Measurements from ENCODE around the gene KISS1. TPM values are rescaled to one million over a fixed set of nuclear protein-coding genes. Genes with fewer than 3 reads are reported as not detected.

The KISS1 gene
- total and polyA plus RNA-seq, 5 donors from 2014 or later, result 0.59 TPM; not detected in 4

DNA sequence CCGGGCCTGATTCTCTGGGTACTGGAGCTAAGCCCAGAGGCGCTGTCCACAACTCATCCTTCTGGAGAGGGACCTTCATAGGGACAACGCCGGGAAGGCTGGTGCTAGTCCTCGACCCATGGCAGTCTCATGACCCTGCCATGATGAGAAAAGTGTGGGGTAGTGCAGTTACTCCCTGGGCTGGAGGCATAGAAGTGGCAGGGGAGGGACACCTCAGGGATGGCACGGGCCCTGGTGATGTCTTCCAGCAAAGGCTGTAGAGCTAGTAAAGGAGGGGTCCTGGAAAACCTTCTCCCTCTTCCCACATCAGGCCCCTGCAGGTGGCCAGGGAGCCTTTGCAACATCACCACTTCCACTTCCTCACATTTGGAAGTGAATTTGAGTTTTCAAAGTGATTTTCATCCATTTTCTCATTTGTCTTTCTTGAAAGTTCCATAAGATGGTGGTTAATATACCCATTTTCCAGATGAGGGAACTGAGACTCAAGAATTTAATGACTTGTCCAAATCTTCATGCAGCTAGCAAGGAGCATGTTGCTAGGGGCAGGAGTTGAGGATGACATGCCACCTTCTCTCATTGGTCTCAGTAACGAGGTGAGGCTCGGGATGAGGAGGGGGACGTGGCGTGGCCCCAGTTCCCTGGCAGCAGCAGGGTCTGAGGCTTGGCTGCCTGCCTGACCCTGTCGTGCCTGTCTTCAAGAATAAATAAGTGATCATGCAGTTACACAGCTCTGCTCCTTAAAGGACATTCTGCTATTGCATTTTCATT, 20.8 kb upstream of the KISS1 start:
- Histone ChIP-seq H3K27me3 (ENCODE audit: control insufficient read depth, insufficient read depth, low read length) (no peaks in the 10 kb centered on the region), H3K4me1 (ENCODE audit: control insufficient read depth, insufficient read depth, low read length, poor library complexity, severe bottlenecking) (no peaks in the 10 kb centered on the region), H3K9me3 (ENCODE audit: control insufficient read depth in 2 of 2, low read length in 2 of 2) (no peaks in the 10 kb centered on the region), H3K27ac (ENCODE audit: insufficient read depth, low read length, poor library complexity, severe bottlenecking) (no peak overlapping the region), H3K36me3 (ENCODE audit: control insufficient read depth, insufficient read depth, low read length) (no peaks in the 10 kb centered on the region), H3K4me3 (ENCODE audit: low read depth, low read length) (no peak overlapping the region)
- H3K9me3 Mint-ChIP-seq, result peaks cover 0 to 3% (median 0%) of the 10 kb centered on the region in 7 donors
- DNase-seq (no peak), ATAC-seq (ENCODE audit: low read depth in 2 of 2) (no peak)
- H3K4me1 Mint-ChIP-seq, result peaks cover 0 to 8% (median 5%) of the 10 kb centered on the region in 4 donors
- H3K27me3 Mint-ChIP-seq, result peaks cover 20% of the 10 kb centered on the region
- no peak overlapping the region for H3K4me3 Mint-ChIP-seq
- H3K27ac Mint-ChIP-seq, result no peak overlapping the region
- peaks cover 4% of the 10 kb centered on the region for H3K36me3 Mint-ChIP-seq

DNA sequence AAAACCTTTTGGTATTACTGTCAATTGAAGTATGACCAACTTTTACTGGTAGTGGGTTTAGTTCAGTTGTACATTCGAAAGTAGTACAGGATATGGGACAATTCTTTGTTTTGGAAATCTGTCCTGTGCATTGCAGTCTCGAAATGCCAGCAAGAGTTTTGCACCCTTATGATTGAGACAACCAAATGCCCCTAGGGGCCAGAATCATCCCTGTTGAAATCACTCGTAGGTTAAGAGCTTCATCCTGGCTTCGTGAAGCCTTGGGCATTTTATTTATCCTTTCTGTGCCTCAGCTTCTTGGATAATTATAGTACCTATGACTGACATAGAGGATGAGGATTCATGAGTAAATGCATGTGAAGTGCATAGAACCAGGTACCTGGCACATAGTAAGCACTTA, 19.9 kb upstream of the KISS1 start:
- Mint-ChIP-seq H3K4me1 (peaks cover 0 to 8% (median 5%) of the 10 kb centered on the region in 4 donors), H3K9me3 (peaks cover 0 to 3% (median 0%) of the 10 kb centered on the region in 7 donors), H3K27ac (no peak overlapping the region), H3K27me3 (peaks cover 20% of the 10 kb centered on the region), H3K4me3 (no peak overlapping the region), H3K36me3 (peaks cover 4% of the 10 kb centered on the region)
- peaks cover 4% of the 10 kb centered on the region for H3K27me3 ChIP-seq (ENCODE audit: control insufficient read depth, insufficient read depth, low read length)
- no peak overlapping the region for H3K4me3 ChIP-seq (ENCODE audit: low read depth, low read length)
- no peak for ATAC-seq (ENCODE audit: low read depth in 2 of 2)
- H3K9me3 ChIP-seq (ENCODE audit: control insufficient read depth in 2 of 2, low read length in 2 of 2), result no peaks in the 10 kb centered on the region
- no peak for DNase-seq
- no peaks in the 10 kb centered on the region for H3K4me1 ChIP-seq (ENCODE audit: control insufficient read depth, insufficient read depth, low read length, poor library complexity, severe bottlenecking)
- H3K36me3 ChIP-seq (ENCODE audit: control insufficient read depth, insufficient read depth, low read length), result no peaks in the 10 kb centered on the region
- no peak overlapping the region for H3K27ac ChIP-seq (ENCODE audit: insufficient read depth, low read length, poor library complexity, severe bottlenecking)

DNA sequence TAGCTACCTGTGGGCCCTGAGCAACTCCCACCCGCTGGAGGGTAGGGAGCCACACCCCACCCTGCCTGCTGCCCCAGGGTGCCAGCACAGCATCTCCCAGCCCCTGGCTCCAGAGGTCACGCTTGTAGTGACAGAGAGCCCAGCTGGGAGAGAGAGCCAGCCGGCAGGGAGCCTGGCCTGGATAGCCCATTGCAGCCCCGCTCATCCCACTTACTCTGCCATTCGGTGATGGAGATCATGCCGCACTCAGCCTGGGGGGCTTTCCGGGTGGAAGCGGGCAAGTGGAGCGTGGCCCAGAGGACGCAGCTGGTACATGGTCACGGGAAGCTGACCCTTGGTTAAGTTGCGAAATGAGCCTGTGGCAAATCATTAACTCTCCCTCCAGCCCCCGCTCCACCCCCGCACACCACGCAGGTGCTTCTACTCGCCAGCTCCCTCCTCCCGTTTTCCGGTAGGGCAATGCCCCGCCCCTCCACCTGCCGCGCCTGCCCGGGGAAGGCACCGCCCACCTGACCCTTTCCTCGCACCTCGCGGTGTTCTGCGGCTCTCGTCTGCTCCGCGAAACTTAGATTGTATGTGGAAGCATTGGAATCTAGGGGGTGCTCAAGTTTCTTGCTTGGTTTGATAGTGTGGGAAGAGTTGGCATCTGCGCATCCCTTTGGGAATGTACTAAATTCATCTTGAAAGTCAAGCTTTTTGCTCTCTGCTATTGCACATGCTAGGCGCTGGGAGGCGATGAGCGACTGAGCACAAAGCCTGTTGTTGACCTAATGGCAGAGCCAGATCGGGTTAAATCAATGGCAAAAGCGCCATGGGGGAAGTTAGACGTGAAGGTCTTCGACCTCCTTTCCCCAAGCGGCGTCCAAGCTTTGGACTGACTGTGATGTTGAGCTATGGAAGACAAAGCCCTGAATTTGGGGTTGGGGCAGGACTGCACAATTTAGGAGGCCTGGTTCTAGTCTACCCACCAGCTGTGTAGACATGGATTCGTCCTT, 17.7 kb upstream of the KISS1 start, which contains the start of gene GOLT1A:
TSS of gene GOLT1A (minus strand) at position 321 of the 995 bp plus-strand sequence. CDS start at position 239, 82 bp downstream.
- peak in 1 of 2 donors; percentile 40 for ATAC-seq (ENCODE audit: low read depth in 2 of 2)
- H3K36me3 Mint-ChIP-seq, result peaks cover 4% of the 10 kb centered on the region
- no peak within 1 kb of the TSS for H3K4me3 ChIP-seq (ENCODE audit: low read depth, low read length)

DNA sequence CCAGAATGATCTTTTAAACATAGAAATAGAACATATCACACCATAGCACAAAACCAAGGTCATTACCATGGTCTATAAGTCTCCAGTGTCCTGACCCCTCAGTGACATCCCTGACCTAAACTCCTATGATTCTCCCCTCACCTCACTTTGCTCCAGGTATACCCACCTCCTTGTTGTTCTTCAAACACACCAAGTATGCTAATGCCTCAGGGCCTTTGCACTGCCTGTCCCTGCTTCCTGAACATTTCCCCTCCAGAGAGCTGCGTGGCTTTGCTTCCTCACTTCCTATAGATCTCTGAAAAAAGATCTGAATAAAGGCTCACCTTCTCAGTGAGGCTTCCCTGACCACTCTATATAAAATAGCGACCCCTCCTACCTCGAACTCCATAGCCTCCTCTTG, 16.4 kb upstream of the KISS1 start:
- H3K36me3 ChIP-seq (ENCODE audit: control insufficient read depth, insufficient read depth, low read length), result no peaks in the 10 kb centered on the region
- peaks cover 4% of the 10 kb centered on the region for H3K36me3 Mint-ChIP-seq
- H3K9me3 ChIP-seq (ENCODE audit: control insufficient read depth in 2 of 2, low read length in 2 of 2), result no peaks in the 10 kb centered on the region
- H3K4me1 Mint-ChIP-seq, result peaks cover 0 to 8% (median 5%) of the 10 kb centered on the region in 4 donors
- H3K9me3 Mint-ChIP-seq, result peaks cover 0 to 3% (median 0%) of the 10 kb centered on the region in 7 donors
- H3K27ac ChIP-seq (ENCODE audit: insufficient read depth, low read length, poor library complexity, severe bottlenecking), result no peak overlapping the region
- H3K27ac Mint-ChIP-seq, result no peak overlapping the region
- H3K4me3 ChIP-seq (ENCODE audit: low read depth, low read length), result no peak overlapping the region
- ATAC-seq (ENCODE audit: low read depth in 2 of 2) (no peak), DNase-seq (no peak)
- peaks cover 34% of the 10 kb centered on the region for H3K27me3 Mint-ChIP-seq
- peaks cover 9% of the 10 kb centered on the region for H3K27me3 ChIP-seq (ENCODE audit: control insufficient read depth, insufficient read depth, low read length)
- H3K4me3 Mint-ChIP-seq, result no peak overlapping the region
- H3K4me1 ChIP-seq (ENCODE audit: control insufficient read depth, insufficient read depth, low read length, poor library complexity, severe bottlenecking), result no peaks in the 10 kb centered on the region

More for the DNA sequence above, 17.7 kb upstream of the KISS1 start, which contains the start of gene GOLT1A:
- Mint-ChIP-seq H3K27ac (peak within 1 kb of the TSS in 1 of 3 donors; percentile 52), H3K4me1 (peaks cover 0 to 8% (median 5%) of the 10 kb centered on the region in 4 donors), H3K4me3 (peak within 1 kb of the TSS in 3 of 4 donors; percentile 42 to 65 (median 65)), H3K9me3 (peaks cover 0 to 3% (median 0%) of the 10 kb centered on the region in 7 donors), H3K27me3 (peaks cover 33% of the 10 kb centered on the region)
- Histone ChIP-seq H3K4me1 (ENCODE audit: control insufficient read depth, insufficient read depth, low read length, poor library complexity, severe bottlenecking) (no peaks in the 10 kb centered on the region), H3K9me3 (ENCODE audit: control insufficient read depth in 2 of 2, low read length in 2 of 2) (no peaks in the 10 kb centered on the region), H3K27ac (ENCODE audit: insufficient read depth, low read length, poor library complexity, severe bottlenecking) (no peak within 1 kb of the TSS), H3K36me3 (ENCODE audit: control insufficient read depth, insufficient read depth, low read length) (no peaks in the 10 kb centered on the region), H3K27me3 (ENCODE audit: control insufficient read depth, insufficient read depth, low read length) (peaks cover 6% of the 10 kb centered on the region)
- peak in 2 of 3 donors; percentile 10 to 42 for DNase-seq

DNA sequence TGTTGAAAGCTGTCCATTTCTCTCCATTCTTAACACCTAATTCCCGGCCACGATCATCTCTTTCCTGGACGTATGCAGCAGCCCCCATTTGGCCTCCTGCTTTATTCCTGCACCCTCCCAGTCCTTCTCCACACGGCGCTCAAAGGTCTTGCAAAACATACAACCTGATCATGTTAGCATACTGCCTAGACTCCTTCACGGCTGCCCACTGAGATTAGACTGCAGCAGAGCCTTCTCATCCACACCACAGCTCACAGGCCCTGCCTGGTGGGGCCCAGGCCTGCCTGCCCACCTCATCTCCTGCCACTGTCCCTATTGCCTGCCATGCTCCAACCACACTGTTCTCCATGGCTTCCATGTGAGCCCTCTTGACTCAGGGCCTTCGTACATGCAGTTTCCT, 14.8 kb upstream of the KISS1 start:
- DNase-seq (no peak), ATAC-seq (ENCODE audit: low read depth in 2 of 2) (no peak)
- H3K4me3 Mint-ChIP-seq, result no peak overlapping the region
- H3K9me3 Mint-ChIP-seq, result peaks cover 0 to 3% (median 0%) of the 10 kb centered on the region in 7 donors
- H3K27me3 Mint-ChIP-seq, result peaks cover 45% of the 10 kb centered on the region
- Histone ChIP-seq H3K36me3 (ENCODE audit: control insufficient read depth, insufficient read depth, low read length) (no peaks in the 10 kb centered on the region), H3K27ac (ENCODE audit: insufficient read depth, low read length, poor library complexity, severe bottlenecking) (no peak overlapping the region), H3K4me3 (ENCODE audit: low read depth, low read length) (no peak overlapping the region), H3K4me1 (ENCODE audit: control insufficient read depth, insufficient read depth, low read length, poor library complexity, severe bottlenecking) (no peaks in the 10 kb centered on the region), H3K9me3 (ENCODE audit: control insufficient read depth in 2 of 2, low read length in 2 of 2) (no peaks in the 10 kb centered on the region), H3K27me3 (ENCODE audit: control insufficient read depth, insufficient read depth, low read length) (peaks cover 22% of the 10 kb centered on the region)
- no peak overlapping the region for H3K27ac Mint-ChIP-seq
- H3K4me1 Mint-ChIP-seq, result peaks cover 0 to 11% (median 6%) of the 10 kb centered on the region in 4 donors
- H3K36me3 Mint-ChIP-seq, result peaks cover 4% of the 10 kb centered on the region

DNA sequence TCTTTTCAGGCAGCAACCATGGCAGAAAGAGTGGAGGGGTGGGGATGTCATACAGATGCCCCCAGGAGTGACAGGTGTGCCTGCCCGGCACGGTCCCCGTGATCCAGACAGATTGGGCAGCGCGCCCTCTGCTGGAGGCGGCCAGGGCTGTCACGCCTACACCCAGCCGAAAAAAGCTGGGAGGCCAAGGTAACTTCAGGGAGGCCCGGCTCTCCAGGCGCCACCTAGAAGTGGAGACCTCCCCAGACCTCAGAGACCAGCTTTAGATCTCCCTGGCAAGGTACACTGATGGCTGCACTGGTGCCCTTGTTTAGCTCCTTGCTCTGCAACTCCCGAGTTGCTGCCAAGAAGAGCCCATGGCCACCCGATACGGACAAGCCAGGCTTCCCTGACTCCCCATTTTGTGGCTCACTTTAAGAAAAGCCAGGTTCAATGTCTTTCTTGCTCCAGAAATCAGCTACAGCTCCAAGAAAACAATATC, 10.9 kb upstream of the KISS1 start:
- no peak overlapping the region for H3K4me3 ChIP-seq (ENCODE audit: low read depth, low read length)
- peaks cover 24% of the 10 kb centered on the region for H3K27me3 ChIP-seq (ENCODE audit: control insufficient read depth, insufficient read depth, low read length)
- DNase-seq, result peak; percentile 27 to 50 (median 45)
- peaks cover 53% of the 10 kb centered on the region for H3K27me3 Mint-ChIP-seq
- no peak overlapping the region for H3K27ac ChIP-seq (ENCODE audit: insufficient read depth, low read length, poor library complexity, severe bottlenecking)
- no peaks in the 10 kb centered on the region for H3K36me3 Mint-ChIP-seq
- H3K9me3 Mint-ChIP-seq, result no peaks in the 10 kb centered on the region
- H3K4me3 Mint-ChIP-seq, result no peak overlapping the region
- H3K27ac Mint-ChIP-seq, result no peak overlapping the region
- H3K36me3 ChIP-seq (ENCODE audit: control insufficient read depth, insufficient read depth, low read length), result no peaks in the 10 kb centered on the region
- no peaks in the 10 kb centered on the region for H3K9me3 ChIP-seq (ENCODE audit: control insufficient read depth in 2 of 2, low read length in 2 of 2)
- peak; percentile 82 to 84 for ATAC-seq (ENCODE audit: low read depth in 2 of 2)
- H3K4me1 ChIP-seq (ENCODE audit: control insufficient read depth, insufficient read depth, low read length, poor library complexity, severe bottlenecking), result no peaks in the 10 kb centered on the region
- peaks cover 0 to 4% (median 0%) of the 10 kb centered on the region in 4 donors for H3K4me1 Mint-ChIP-seq

DNA sequence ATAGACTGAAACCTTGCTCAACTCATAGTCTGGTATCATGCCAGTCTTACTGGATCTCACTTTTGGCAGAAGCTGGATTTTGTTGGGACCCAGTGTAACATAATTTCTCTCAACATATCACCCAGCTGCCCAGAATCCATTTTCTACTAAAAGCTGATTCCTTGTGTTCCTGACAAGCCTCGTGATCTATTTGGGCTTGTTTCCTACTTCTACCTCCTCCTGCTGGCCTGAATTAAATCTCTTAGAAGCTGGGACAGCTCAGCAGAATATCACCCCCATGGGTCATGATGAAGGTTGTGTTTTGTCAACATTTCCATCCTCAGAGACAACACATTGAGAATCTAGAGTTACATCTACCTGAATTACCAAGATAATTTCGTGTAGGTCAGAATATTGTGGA, 9.8 kb upstream of the KISS1 start:
- Histone ChIP-seq H3K36me3 (ENCODE audit: control insufficient read depth, insufficient read depth, low read length) (no peaks in the 10 kb centered on the region), H3K4me1 (ENCODE audit: control insufficient read depth, insufficient read depth, low read length, poor library complexity, severe bottlenecking) (no peaks in the 10 kb centered on the region), H3K27ac (ENCODE audit: insufficient read depth, low read length, poor library complexity, severe bottlenecking) (no peak overlapping the region), H3K9me3 (ENCODE audit: control insufficient read depth in 2 of 2, low read length in 2 of 2) (no peaks in the 10 kb centered on the region), H3K27me3 (ENCODE audit: control insufficient read depth, insufficient read depth, low read length) (peaks cover 19% of the 10 kb centered on the region), H3K4me3 (ENCODE audit: low read depth, low read length) (no peak overlapping the region)
- H3K27me3 Mint-ChIP-seq, result peaks cover 56% of the 10 kb centered on the region
- H3K4me3 Mint-ChIP-seq, result no peak overlapping the region
- no peak for ATAC-seq (ENCODE audit: low read depth in 2 of 2)
- no peaks in the 10 kb centered on the region for H3K36me3 Mint-ChIP-seq
- H3K4me1 Mint-ChIP-seq, result peaks cover 0 to 4% (median 0%) of the 10 kb centered on the region in 4 donors
- H3K9me3 Mint-ChIP-seq, result no peaks in the 10 kb centered on the region
- H3K27ac Mint-ChIP-seq, result no peak overlapping the region
- no peak for DNase-seq

All from CD4-positive, CD25-positive, alpha-beta regulatory T cell (primary cell).